HEK293 (cell line): ENCODE results near the gene LIME1.

Source experiments
- CTCF ChIA-PET: fragments of 350-600 bp; formaldehyde crosslinking; extraction: SDS; loops from one replicate; lab custom pipeline; 2021; ENCODE audit warnings: antibody characterized with exemption; lab: Yijun Ruan, JAX
- POLR2A ChIA-PET: fragments of 300-600 bp; formaldehyde crosslinking; extraction: SDS; loops from one replicate; lab custom pipeline; 2020; ENCODE audit warnings: antibody characterized with exemption, inconsistent platforms; lab: Yijun Ruan, JAX
- H3K27ac ChIP-seq: fragments of 200-500 bp; sonication (Bioruptor generic); 2 replicates; pipeline ENCODE4 v1.5.1; 2014; ENCODE audit warnings: low read depth, low read length, control low read depth, inconsistent platforms; ENCODE audit errors: extremely low read depth
- H3K36me3 ChIP-seq, 2 experiments: fragments of 200-500 bp in 1 of 2; sonication (Bioruptor generic) in 1 of 2; 1 replicate in 1 of 2; 2 replicates in 1 of 2; pipeline ENCODE4 v1.5.1; 2014 to 2017; ENCODE audit warnings: inconsistent platforms in 2 of 2, low read length in 2 of 2; ENCODE audit not compliant: control insufficient read depth in 2 of 2, insufficient read depth in 1 of 2
- H3K4me1 ChIP-seq: fragments of 200-500 bp; sonication (Bioruptor generic); 2 replicates; pipeline ENCODE4 v1.5.1; 2014; ENCODE audit warnings: mild to moderate bottlenecking, low read length, inconsistent platforms; ENCODE audit not compliant: control insufficient read depth, insufficient read depth
- H3K4me3 ChIP-seq: 2 replicates; pipeline ENCODE4 v1.5.1; 2011; ENCODE audit warnings: low read depth, mild to moderate bottlenecking, control low read depth, low read length, moderate library complexity
- H3K9me3 ChIP-seq: fragments of 200-500 bp; sonication (Bioruptor generic); 2 replicates; pipeline ENCODE4 v1.5.1; 2014; ENCODE audit warnings: low read depth, low read length, inconsistent platforms; ENCODE audit not compliant: control insufficient read depth, insufficient read depth
- BCL6B ChIP-seq: fragments of 450-650 bp; formaldehyde crosslinking; IDR thresholded peaks from 2 replicates; pipeline ENCODE4 v1.5.1; 2017; ENCODE audit warnings: missing biosample characterization, missing genetic modification characterization
- EGR2 ChIP-seq: fragments of 450-650 bp; formaldehyde crosslinking; IDR thresholded peaks from 2 replicates; pipeline ENCODE4 v1.5.1; 2016; ENCODE audit warnings: low read depth, missing biosample characterization, missing genetic modification characterization
- GLIS1 ChIP-seq: fragments of 450-650 bp; formaldehyde crosslinking; IDR thresholded peaks from 2 replicates; pipeline ENCODE4 v1.5.1; 2016; ENCODE audit warnings: missing biosample characterization, missing genetic modification characterization
- GLIS2 ChIP-seq: fragments of 450-650 bp; formaldehyde crosslinking; IDR thresholded peaks from 2 replicates; pipeline ENCODE4 v1.5.1; 2016; ENCODE audit warnings: missing biosample characterization, missing genetic modification characterization
- HIC1 ChIP-seq: fragments of 450-650 bp; formaldehyde crosslinking; IDR thresholded peaks from 2 replicates; pipeline ENCODE4 v1.5.1; 2016; ENCODE audit warnings: missing biosample characterization, missing genetic modification characterization
- HOXC10 ChIP-seq: sonication (generic); formaldehyde crosslinking; IDR thresholded peaks from 2 replicates; pipeline ENCODE4 v1.8.1; 2023; ENCODE audit warnings: mild to moderate bottlenecking, missing genetic modification reagents
- HOXD13 ChIP-seq: sonication (generic); formaldehyde crosslinking; IDR thresholded peaks from 2 replicates; pipeline ENCODE4 v1.8.0; 2022; ENCODE audit warnings: missing genetic modification reagents, borderline replicate concordance
- KLF17 ChIP-seq: fragments of 450-650 bp; formaldehyde crosslinking; IDR thresholded peaks from 2 replicates; pipeline ENCODE4 v1.5.1; 2016; ENCODE audit warnings: missing biosample characterization, missing genetic modification characterization
- PBX3 ChIP-seq: sonication (generic); formaldehyde crosslinking; IDR thresholded peaks from 2 replicates; pipeline ENCODE4 v1.8.1; 2022; ENCODE audit warnings: mild to moderate bottlenecking, moderate library complexity, missing genetic modification reagents
- PRDM1 ChIP-seq: fragments of 450-650 bp; formaldehyde crosslinking; IDR thresholded peaks from 2 replicates; pipeline ENCODE4; 2016; ENCODE audit warnings: missing biosample characterization, missing genetic modification characterization
- ZBTB7A ChIP-seq: fragments of 450-650 bp; formaldehyde crosslinking; IDR thresholded peaks from 2 replicates; pipeline ENCODE4 v1.5.1; 2016; ENCODE audit warnings: low read depth, missing biosample characterization, missing genetic modification characterization
- ZEB2 ChIP-seq: fragments of 450-650 bp; formaldehyde crosslinking; IDR thresholded peaks from 2 replicates; pipeline ENCODE4 v1.5.1; 2016; ENCODE audit warnings: missing biosample characterization, missing genetic modification characterization
- ZIC2 ChIP-seq: fragments of 450-650 bp; formaldehyde crosslinking; IDR thresholded peaks from 2 replicates; pipeline ENCODE4 v1.5.1; 2016; ENCODE audit warnings: missing biosample characterization, missing genetic modification characterization
- ZNF114 ChIP-seq: fragments of 450-650 bp; formaldehyde crosslinking; IDR thresholded peaks from 2 replicates; pipeline ENCODE4 v1.5.0; 2017; ENCODE audit warnings: missing biosample characterization, missing genetic modification characterization
- ZNF140 ChIP-seq: fragments of 450-650 bp; formaldehyde crosslinking; IDR thresholded peaks from 2 replicates; pipeline ENCODE4 v1.5.1; 2016; ENCODE audit warnings: missing biosample characterization, missing genetic modification characterization
- ZNF423 ChIP-seq: fragments of 450-650 bp; formaldehyde crosslinking; IDR thresholded peaks from 2 replicates; pipeline ENCODE4 v1.5.1; 2016; ENCODE audit warnings: missing biosample characterization, missing genetic modification characterization
- ZNF549 ChIP-seq: fragments of 450-650 bp; IDR thresholded peaks from 2 replicates; pipeline ENCODE4 v1.5.1; 2018; ENCODE audit warnings: missing biosample characterization, missing genetic modification characterization, mild to moderate bottlenecking, inconsistent platforms, moderate library complexity
- ZNF639 ChIP-seq: fragments of 450-650 bp; formaldehyde crosslinking; IDR thresholded peaks from 2 replicates; pipeline ENCODE4 v1.5.1; 2016; ENCODE audit warnings: missing biosample characterization, missing genetic modification characterization
- ZNF664 ChIP-seq: fragments of 450-650 bp; formaldehyde crosslinking; IDR thresholded peaks from 2 replicates; pipeline ENCODE4 v1.5.1; 2016; ENCODE audit warnings: missing biosample characterization, missing genetic modification characterization
- ZNF704 ChIP-seq: fragments of 450-650 bp; formaldehyde crosslinking; IDR thresholded peaks from 2 replicates; pipeline ENCODE4 v1.5.1; 2016; ENCODE audit warnings: missing biosample characterization, missing genetic modification characterization
- ZNF776 ChIP-seq: fragments of 450-650 bp; formaldehyde crosslinking; IDR thresholded peaks from 2 replicates; pipeline ENCODE4 v1.5.0; 2017; ENCODE audit warnings: missing biosample characterization, missing genetic modification characterization, borderline replicate concordance
- TF ChIP-seq, protein P1 (sequence below): fragments of 450-650 bp; formaldehyde crosslinking; IDR thresholded peaks from 2 replicates; pipeline ENCODE4 v1.5.1; 2016; ENCODE audit warnings: missing biosample characterization, missing genetic modification characterization

The LIME1 gene

DNA sequence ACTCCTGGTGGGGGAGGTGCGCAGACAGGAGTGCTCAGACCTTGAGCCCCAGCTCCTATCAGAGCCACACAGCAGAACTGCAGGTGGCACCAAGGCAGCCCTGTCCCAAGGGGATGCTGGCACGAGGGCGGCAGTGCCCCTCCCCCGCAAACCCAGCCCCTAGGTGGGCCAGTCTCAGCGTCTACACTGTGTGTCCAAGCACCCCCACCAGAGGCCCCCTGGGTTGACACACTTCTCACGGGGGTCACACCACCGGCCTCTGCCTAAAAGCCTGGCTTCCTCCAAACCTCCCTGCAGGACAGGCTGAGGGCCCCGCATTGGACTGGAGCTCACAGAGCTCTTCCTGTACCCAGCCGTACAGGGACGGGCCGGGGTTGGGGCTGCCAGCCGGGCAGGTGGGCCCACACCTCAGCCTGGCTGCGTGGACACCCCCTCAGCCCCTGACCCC lies 11.2 kb downstream of the LIME1 start:
- Histone ChIP-seq H3K4me3 (no peak overlapping the region), H3K27ac (no peak overlapping the region), H3K9me3 (no peaks in the 10 kb centered on the region), H3K36me3 (peaks cover 4 to 11% of the 10 kb centered on the region in 2 experiments; a peak in 1 of 3 replicates), H3K4me1 (no peaks in the 10 kb centered on the region)
- ChIA-PET CTCF (interaction anchor here (0.5 kb wide), 1 partner anchor 282 kb away, joined by 3 read pairs; no protein-coding TSS in a partner anchor), POLR2A (no interaction called here)
- TF ChIP-seq ZBTB7A: 0 out of 2 replicates have a peak, but pooled peaks have one; percentile 30
- TF ChIP-seq ZIC2 (tag by site-specific recombination): peak; percentile 11; the same call in 1 of the 2 replicates
- peak; percentile 64 for TF ChIP-seq GLIS1 (tag by site-specific recombination)
- peak; percentile 40; the same call in 1 of the 2 replicates for TF ChIP-seq GLIS2
- peak; percentile 13; the same call in 1 of the 2 replicates for TF ChIP-seq HIC1 (tag by site-specific recombination)
- no peak for TF ChIP-seq ZEB2 (tag by site-specific recombination)
- TF ChIP-seq ZNF664: no peak
- no peak for TF ChIP-seq HOXD13 (CRISPR knock-in tag)

- H3K27ac ChIP-seq: no peak overlapping the region
- peaks cover 3 to 7% of the 10 kb centered on the region in 2 experiments; a peak in 1 of 3 replicates for H3K36me3 ChIP-seq
- CTCF ChIA-PET: interaction anchor here (0.5 to 0.6 kb wide), 2 partner anchors 28 to 283 kb away, joined by 3 to 4 read pairs; no protein-coding TSS in a partner anchor
- H3K9me3 ChIP-seq: no peaks in the 10 kb centered on the region
- POLR2A ChIA-PET: interaction anchor here (0.8 kb wide), 1 partner anchor 41 kb away, joined by 3 read pairs; the partner anchor contains the start of genes ARFRP1 and ZGPAT
- no peak overlapping the region for H3K4me3 ChIP-seq
- no peak for TF ChIP-seq ZNF549 (tag by site-specific recombination)
- no peak for TF ChIP-seq EGR2 (tag by site-specific recombination)
- no peak for TF ChIP-seq PBX3 (CRISPR knock-in tag)
- no peaks in the 10 kb centered on the region for H3K4me1 ChIP-seq
Measured at GRCh38 chr20:63748070-63748933, 11.8 kb downstream of the LIME1 start.

DNA sequence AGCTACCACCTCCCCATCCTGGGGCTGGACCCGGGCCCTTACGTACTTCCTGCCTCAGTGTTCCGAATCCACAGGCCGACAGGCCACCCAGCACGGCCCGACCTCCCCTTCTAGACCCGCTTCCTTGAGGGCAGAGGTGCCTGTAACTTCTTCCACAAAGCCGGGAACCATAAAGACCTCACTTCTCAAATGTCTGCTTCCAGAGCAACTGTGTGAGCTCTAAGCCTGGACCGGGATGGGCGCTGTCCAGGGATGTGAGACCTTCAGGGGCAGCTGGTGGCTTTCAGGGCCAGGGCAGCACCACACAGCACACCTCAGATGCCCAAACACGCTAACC lies 12.4 kb downstream of the LIME1 start:
- POLR2A ChIA-PET: interaction anchor here (0.8 kb wide), 1 partner anchor 41 kb away, joined by 3 read pairs; the partner anchor contains the start of genes ARFRP1 and ZGPAT
- no peaks in the 10 kb centered on the region for H3K9me3 ChIP-seq
- no peak overlapping the region for H3K4me3 ChIP-seq
- peaks cover 0 to 2% of the 10 kb centered on the region in 2 experiments; a peak in 1 of 3 replicates for H3K36me3 ChIP-seq
- H3K4me1 ChIP-seq: no peaks in the 10 kb centered on the region
- CTCF ChIA-PET: no interaction called here
- H3K27ac ChIP-seq: no peak overlapping the region
- TF ChIP-seq ZNF639 (tag by site-specific recombination) (no peak), BCL6B (tag by site-specific recombination) (no peak), PRDM1 (tag by site-specific recombination) (no peak), ZNF423 (no peak), ZNF704 (tag by site-specific recombination) (no peak), KLF17 (tag by site-specific recombination) (no peak), ZNF776 (tag by site-specific recombination) (no peak), HOXC10 (CRISPR knock-in tag) (no peak), ZNF114 (tag by site-specific recombination) (no peak), ZNF140 (no peak)
- TF ChIP-seq, protein P1, sequence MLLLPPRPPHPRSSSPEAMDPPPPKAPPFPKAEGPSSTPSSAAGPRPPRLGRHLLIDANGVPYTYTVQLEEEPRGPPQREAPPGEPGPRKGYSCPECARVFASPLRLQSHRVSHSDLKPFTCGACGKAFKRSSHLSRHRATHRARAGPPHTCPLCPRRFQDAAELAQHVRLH (tag by site-specific recombination): no peak
